ENCODE results near the gene ATP6V1A. TPM values are rescaled to one million over a fixed set of nuclear protein-coding genes. Genes with fewer than 3 reads are reported as not detected.
A peak's percentile ranks its signal among the peaks of the same experiment; 100 is the strongest.
"Not testable (repeated sequence)": the region's sequence is repeated elsewhere in the genome, so short reads cannot be mapped to it uniquely, and the experiment has no call there.

ATP6V1A gene
- polyA plus RNA-seq, 3 donors = 72.6 to 99.9 (median 77.0) TPM

DNA sequence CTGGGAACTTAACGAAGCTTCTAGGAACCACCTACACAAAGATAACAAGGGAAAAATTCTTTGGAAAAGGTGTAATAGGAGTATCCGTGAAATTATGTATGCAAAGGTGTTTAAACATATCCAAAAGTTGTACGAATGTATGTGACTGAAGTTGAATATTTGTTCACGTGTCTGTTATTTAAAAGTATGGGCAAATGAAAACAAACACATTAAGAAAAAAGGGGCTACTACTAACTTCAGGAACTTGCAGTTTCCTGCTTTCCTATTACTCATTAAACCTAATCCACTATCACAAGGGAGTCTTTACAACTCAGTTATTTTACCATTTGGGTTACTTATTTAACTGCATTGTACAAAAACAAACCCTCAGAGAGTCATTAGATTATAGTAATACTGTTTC is 57.8 kb downstream of the ATP6V1A start:
- DNase-seq = no peak

DNA sequence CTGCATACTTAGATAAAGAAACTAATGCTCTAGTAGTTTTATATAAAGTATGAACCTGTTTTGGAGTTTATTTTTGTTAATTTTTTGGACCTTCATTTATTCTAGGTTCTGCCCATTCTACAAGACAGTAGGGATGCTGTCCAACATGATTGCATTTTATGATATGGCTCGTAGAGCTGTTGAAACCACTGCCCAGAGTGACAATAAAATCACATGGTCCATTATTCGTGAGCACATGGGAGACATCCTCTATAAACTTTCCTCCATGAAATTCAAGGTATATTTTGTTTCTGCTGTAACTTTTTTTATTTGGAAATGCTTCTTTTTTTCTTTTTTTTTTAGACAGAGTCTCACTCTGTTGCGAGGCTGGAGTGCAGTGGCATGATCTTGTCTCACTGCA is 58.4 kb downstream of the ATP6V1A start:
- DNase-seq = no peak

DNA sequence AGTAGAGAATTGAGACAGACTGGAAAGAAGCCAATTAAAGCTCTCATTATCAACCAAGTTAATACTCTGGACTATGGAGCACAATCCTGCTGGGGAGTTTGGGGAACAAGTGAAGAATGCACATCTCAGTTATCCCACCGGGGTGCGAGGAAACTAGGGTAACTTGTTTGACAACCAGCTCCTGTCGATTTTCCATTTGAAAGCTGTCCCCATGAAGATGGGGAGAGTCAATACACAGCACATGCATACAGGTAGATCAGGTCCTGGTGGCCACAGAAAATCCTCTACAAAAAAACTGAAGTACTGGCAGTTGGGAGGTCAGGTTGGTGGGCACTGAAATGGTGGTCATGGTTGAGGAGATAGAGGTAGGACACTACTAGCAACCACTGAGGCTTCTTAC is 66.0 kb downstream of the ATP6V1A start:
- DNase-seq = no peak

DNA sequence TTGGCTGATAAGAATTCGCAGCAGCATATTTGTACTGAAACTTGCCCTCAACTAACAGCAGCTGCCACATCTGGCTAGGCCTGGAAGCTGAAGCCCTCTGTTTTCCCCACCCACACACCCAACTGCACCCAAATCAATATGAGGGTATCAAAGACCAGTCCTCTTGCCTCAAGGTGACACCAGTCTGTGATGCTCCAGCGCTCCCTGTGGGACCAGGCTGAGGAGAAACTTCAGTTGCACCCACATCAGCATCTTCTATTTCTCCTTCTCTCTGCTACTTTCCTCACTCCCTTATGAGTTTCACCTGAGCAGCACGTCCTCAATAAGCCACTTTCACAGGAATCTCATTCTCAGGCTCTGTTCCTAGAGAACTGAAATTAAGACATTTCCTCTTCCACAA is 73.0 kb downstream of the ATP6V1A start:
- DNase-seq = no peak

DNA sequence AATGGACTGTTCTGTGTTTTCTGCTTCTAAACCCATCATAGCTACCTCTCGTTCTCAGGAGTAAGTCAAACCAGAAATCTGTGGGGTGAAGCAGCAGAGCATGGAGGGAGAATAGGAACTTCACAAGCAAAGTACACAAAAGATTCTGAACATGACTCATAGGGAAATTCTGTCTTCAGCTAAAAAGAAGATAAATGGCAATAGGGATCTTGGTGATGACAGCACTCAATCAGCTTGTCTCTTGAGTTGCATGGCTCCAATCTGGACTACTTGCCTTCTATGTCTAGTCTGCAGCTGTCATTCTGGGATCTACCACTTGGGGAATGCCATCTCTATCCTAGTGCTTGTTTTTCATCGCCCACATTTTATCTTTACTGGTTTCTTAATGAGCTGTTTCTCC is 78.3 kb downstream of the ATP6V1A start:
- no peak for DNase-seq

DNA sequence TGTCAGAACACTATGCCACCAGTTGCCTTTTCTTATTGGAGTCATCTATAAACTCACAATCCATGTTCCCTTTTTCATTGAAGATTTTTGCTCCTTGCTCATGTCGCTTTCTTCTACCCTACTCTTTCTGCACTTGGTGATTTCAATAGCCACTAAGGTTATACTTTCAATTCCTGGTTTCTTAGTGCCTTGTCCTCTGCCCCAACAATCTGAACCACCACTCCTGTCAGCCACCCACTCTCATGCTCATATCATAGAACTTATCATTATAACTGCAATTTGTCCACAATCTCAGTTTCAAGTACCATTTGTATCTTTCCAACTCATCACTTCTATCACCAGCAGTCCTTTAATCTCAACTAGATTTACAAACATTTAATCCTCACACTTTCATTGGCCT is 81.8 kb downstream of the ATP6V1A start:
- no peak for DNase-seq

DNA sequence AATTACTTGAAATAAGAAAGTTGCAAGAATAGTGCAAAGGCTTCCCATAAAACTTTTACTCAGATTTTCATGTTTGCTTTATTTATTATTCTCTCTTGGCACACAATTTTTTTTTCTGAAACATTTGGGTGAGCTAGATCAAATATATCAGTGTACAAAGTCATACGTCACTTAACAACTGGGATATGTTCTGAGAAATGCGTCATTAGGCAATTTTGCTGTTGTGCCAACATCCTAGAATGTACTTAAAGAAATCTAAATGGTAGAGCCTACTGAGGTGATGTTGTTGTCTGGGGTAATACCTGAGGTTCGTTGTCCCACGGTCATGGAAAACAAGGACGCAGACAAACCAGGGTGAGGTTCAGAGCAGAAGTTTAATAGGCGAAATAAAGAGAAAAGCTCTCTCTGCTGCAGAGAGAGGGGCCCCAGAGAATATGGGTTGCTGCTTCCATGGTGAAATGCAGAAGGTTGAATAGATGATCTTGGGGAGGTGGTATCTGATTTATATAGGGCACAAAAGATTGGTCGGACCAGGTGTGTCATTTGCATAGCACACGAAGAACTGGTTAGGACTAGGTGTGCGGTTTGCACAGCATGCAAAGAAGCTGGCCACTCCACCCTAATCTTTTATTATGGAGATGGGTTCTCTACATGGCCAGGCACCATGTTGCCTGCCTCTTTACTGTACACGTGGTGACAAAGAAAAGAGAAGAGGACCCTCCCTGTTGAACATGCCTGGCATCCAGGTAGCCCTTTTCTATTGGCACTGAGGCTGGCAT is 82.9 kb downstream of the ATP6V1A start:
- DNase-seq = no peak

DNA sequence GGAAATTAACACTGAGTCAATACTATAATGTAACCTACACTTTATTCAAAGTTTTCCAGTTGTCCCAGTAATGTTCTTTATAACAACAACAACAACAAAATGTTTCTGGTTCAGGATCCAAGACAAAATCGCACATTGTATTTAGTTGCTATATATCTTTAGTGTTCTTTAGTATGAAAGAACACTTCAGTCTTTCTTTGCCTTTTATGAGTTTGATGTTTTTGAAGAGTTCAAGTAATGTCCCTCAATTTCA is 84.2 kb downstream of the ATP6V1A start:
- no peak for DNase-seq

DNA sequence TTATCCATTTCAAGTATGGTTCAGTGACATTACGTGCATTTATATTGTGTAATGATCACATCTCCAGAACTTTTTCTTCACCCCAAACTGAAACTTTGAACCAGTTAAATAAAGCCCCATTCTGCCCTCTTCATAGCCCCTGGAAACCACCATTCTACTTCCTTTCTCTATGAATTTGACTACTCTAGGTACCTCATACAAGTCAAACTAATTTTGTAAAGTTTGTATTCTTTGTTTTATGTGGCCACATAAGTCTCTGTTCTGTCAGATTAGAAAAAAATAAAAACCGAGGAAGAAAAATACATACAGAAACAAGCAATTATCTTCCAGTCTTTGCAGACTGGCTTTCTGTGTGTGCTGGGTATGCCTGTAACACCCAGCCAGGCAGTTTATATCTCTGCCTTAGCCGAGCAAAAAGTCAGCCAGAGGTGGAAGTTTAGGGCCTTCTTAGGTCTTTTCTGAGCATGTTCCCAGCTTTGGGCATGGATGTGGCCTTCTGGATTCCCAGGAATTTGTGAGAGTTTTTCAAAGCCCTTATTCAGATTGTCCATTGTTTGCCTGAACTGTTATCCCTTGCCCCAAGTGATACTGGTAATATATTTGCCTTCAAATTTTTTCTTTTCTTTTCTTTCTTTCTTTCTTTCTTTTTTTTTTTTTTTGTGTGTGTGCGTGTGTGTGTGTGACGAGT is 85.8 kb downstream of the ATP6V1A start:
- no peak for DNase-seq

DNA sequence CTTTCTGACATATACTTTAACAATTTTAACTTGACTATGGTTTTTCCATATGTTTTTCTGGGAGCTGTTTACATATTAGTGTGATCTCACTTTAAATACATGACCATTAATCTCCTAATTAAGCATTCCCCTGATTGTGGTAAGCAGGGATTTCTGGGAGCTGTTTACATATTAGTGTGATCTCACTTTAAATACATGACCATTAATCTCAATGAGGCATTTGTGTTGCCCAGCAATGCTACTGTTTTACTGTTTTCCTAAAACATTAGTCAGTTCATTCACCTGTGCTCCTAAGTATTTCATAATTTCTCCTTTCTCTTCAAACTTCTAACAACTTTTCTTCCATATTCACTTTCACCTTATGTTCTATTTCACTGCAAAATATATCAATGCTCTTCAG is 88.1 kb downstream of the ATP6V1A start:
- DNase-seq = no peak

DNA sequence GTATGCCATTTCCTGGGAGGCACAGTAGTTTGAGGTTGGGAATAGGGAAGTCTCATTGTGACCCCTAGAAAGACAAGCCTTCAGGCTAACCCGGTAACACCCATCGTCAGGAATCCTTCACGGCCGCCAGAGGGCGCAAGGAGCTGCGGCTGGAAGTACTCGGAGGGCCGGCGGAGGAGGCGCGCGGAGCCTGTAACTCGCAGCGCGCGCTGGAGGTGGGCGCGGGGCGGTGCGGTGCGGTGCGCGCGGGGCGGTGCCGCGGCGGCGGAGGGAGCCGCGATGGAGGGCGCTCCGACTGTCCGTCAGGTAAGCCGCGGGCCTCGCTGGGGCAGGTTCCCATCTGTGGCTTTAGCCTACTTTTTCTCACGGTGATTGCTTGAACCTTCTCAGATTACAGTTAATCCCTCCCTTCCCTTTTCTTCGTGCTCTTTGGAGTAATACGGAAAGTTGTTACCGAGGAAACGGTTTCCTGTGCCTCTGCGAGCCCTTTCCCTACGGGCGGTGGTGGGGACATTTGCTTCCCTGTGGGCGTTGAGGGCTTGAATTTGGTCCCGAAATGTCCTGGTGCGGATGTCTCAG is 91.9 kb downstream of the ATP6V1A start, which contains the start of gene GRAMD1C:
TSS of gene GRAMD1C (plus strand) at position 158 of the 579 bp plus-strand sequence. CDS start at position 280, 122 bp downstream.
- DNase-seq = peak; percentile 90

DNA sequence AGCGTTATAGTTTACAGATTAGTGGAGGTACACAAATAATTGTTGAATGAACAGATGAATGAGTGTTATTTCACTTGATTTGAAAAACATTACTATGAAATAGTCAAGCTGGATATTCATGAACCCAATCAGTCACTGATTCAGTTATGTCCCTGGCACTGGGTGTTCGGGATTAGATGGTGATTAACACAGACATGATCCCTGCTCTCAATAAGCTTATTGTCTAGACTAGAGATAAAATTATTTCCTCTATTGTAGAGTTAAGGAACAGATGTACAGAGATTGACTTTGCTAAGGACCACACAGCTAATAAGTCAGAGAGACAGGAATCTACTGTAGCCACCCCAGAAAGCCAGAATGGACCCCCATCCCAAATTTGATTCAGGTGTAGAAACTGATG is 92.7 kb downstream of the ATP6V1A start:
- no peak for DNase-seq

DNA sequence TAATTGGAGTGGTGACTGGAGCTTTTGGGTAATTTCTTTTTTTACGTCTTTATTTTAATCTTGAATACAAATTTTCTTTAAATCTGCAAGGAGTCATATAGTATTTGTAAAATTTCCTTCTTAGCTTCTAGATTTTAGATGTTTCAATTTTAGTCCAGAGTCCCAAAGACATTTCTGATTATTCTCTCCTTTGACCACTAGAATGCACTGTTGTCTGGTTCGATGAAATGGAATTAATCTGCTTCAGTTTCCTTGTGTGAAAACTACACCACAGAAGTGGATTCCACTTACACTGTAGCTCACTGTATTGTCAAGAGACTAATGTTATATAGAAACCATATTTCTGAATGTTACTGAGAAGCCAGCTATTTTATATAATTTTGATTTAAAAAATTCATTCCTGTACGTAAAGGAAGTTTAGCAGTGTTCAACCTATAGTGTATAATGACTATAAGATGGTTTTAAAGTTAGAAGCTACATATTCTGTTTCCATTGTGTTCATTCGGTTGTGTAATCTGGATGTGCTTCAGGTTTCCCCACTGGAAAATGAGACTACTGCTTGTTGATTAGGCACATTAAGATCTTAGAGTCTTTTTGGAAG is 97.9 kb downstream of the ATP6V1A start:
- DNase-seq = peak; percentile 29

DNA sequence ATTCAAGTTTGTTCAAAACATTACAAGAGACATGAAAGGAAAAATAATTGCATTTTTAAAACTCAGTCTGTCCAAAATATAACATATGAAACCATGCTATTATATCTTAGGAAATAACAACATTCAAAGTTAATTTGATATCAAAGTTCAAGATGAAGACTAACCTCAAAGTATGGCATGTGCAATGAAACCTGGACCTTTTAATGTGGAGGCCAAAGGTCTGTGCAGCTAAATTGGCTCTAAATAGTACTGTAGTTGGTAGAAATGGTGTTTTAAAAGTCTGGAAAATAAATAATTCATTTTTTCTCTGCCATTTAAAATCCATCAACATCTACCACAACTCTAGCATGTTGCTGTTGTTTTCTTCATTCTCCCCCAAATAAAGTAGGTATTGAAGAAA is 100.4 kb downstream of the ATP6V1A start:
- DNase-seq = no peak

DNA sequence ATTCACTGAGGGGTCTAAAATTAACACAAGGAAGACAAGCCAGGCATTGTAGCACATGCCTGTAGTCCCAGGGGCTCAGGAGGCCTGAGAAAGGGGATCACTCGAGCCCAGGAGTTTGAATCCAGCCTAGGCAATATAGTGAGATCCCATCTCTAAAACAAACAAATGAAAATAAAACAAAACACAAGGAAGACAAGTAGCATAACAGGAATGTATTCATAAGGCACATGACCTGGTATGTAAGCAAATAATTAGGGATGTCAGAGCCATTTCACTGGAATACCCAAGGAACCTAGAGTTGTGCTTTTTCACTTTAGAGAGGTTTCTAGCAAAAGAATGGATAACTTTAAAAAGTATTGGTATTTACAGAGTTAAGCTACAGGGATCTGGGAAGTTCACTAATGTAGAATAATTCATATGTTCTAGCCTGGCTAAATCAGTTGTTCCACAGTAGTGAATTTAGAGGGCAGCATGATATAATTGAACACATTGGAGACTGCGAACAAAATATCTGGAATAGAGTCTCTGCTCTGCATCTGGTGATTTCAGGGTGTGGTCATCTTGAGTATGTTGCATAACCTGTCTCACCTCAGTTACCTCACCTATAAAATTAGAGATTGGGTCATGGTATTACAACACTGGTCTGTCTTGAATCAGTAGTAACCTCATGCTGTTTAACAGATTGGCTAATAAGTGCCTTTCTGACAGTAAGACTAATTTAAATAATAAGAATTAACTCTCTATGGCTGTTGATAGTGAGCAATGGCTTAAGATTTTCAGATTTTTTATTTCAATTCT is 101.0 kb downstream of the ATP6V1A start:
- DNase-seq = no peak

DNA sequence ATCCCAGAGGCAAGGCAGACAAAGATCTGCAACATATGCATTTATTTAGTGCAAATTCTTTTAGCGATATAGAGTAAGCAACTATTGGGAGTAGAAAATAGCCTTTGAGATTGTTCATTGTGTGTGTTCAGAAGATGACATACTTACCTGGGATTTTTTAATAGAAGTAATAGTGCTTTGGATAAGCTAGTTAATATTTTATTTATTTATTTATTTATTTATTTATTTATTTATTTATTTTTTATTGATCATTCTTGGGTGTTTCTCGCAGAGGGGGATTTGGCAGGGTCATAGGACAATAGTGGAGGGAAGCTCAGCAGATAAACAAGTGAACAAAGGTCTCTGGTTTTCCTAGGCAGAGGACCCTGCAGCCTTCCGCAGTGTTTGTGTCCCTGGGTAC is 102.2 kb downstream of the ATP6V1A start:
- DNase-seq = not testable (repeated sequence)

DNA sequence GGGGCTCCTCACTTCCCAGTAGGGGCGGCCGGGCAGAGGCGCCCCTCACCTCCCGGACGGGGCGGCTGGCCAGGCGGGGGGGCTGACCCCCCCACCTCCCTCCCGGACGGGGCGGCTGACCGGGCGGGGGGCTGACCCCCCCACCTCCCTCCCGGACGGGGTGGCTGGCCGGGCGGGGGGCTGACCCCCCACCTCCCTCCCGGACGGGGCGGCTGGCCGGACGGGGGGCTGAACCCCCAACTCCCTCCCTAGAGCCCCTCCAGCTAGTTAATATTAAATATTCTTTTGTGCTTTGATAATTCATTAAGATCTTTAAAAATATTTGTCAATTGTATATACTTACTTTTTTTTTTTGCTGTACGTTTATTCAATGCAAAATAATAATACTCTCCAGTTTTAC is 103.0 kb downstream of the ATP6V1A start:
- DNase-seq = not testable (repeated sequence)

DNA sequence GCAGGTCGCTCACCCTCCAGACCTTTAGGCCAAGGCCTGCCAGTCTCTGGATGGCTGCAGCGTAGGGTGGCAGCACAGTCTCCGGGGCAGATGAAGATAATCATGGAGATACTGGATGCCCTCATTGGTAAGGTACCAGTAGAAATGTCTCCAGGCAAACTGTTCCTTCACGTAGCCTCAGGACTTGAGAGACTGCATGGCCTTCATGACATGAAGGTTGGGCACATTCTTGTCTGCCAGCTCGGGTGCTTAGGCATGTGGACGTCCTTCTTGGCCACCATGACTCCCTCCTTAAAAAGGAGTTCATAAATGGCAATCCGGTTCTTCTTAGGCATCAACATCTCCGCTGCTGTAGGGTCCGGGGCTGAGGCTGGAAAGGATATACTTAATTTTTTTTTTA is 103.6 kb downstream of the ATP6V1A start:
- not testable (repeated sequence) for DNase-seq

DNA sequence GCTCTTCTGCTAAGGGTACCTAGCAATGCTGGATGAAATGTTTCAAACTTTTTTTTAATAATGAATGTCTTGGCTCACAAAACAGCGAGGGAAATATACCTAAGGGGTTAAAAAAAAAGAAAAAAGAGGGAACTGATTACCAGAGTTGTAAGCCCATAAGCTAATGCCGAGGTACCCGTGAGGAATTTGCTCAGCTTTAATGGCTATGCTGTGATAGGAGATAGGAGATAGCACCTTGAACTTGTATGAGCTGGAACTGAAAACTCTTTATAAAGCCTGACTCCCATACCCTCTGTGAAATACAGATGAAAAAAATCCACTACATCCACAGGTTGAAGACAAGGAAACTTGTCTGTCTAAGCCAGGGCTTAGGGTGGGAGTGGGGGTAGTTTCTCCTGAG is 105.7 kb downstream of the ATP6V1A start:
- DNase-seq = no peak
